SK-N-SH (cell line): ENCODE results near the gene HMGCL.

Experiments used
- NRF1 ChIP-seq: IDR thresholded peaks from 2 replicates; pipeline ENCODE4 v1.6.1; 2012; ENCODE audit warnings: low read depth, mild to moderate bottlenecking, low read length
- POLR2AphosphoS5 ChIP-seq: IDR thresholded peaks from 2 replicates; pipeline ENCODE4 v1.6.1; 2012; ENCODE audit warnings: low read depth, low read length
- RFX5 ChIP-seq: IDR thresholded peaks from 2 replicates; pipeline ENCODE4 v1.6.1; 2012; ENCODE audit warnings: mild to moderate bottlenecking, improper control_type of control experiment, low read length
- TF ChIP-seq, protein P1 (sequence below): fragments of 200-600 bp; sonication (generic); IDR thresholded peaks from 2 replicates; pipeline ENCODE4 v1.6.1; 2017; ENCODE audit warnings: antibody characterized with exemption, mild to moderate bottlenecking, moderate library complexity
- TF ChIP-seq, protein P2 (sequence below): IDR thresholded peaks from 2 replicates; pipeline ENCODE4; 2012

DNA sequence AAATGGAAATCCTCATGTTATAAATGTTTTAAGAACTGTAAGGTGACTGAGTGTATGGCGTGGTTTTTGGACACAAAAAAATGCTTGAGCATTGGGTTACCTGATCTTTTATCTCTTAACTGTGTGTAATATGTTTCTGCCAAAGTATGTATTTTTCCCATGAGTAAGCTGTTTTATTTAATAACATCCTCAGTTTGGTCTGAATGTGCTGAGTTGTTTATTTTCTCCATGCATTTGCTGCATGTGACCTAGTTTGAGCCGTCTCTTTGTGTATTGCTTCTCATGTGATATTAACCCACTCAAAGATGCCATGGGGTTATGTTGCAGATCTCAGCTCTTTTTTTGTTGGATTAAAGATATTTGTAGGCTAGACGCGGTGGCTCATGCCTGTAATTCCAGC lies 40.4 kb downstream of the HMGCL start:
- TF ChIP-seq POLR2AphosphoS5: no peak
- no peak for TF ChIP-seq RFX5
- no peak for TF ChIP-seq NRF1
- TF ChIP-seq, protein P1, sequence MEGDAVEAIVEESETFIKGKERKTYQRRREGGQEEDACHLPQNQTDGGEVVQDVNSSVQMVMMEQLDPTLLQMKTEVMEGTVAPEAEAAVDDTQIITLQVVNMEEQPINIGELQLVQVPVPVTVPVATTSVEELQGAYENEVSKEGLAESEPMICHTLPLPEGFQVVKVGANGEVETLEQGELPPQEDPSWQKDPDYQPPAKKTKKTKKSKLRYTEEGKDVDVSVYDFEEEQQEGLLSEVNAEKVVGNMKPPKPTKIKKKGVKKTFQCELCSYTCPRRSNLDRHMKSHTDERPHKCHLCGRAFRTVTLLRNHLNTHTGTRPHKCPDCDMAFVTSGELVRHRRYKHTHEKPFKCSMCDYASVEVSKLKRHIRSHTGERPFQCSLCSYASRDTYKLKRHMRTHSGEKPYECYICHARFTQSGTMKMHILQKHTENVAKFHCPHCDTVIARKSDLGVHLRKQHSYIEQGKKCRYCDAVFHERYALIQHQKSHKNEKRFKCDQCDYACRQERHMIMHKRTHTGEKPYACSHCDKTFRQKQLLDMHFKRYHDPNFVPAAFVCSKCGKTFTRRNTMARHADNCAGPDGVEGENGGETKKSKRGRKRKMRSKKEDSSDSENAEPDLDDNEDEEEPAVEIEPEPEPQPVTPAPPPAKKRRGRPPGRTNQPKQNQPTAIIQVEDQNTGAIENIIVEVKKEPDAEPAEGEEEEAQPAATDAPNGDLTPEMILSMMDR: no peak
- TF ChIP-seq, protein P2, sequence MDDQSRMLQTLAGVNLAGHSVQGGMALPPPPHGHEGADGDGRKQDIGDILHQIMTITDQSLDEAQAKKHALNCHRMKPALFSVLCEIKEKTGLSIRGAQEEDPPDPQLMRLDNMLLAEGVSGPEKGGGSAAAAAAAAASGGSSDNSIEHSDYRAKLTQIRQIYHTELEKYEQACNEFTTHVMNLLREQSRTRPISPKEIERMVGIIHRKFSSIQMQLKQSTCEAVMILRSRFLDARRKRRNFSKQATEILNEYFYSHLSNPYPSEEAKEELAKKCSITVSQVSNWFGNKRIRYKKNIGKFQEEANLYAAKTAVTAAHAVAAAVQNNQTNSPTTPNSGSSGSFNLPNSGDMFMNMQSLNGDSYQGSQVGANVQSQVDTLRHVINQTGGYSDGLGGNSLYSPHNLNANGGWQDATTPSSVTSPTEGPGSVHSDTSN: no peak
